Stimulated activated CD4-positive, alpha-beta T cell treated with anti-CD3 and anti-CD28 coated beads, TNF-alpha, amount 100 ng/mL, for 24 hours (primary cell): ENCODE measurements around the gene PEX19.

Source experiments
- DNase-seq, 3 experiments: peaks; one replicate each; pipeline ENCODE4 v3.0.0-alpha.2; 2020; ENCODE audit warnings: low read depth in 3 of 3

PEX19 gene

DNA sequence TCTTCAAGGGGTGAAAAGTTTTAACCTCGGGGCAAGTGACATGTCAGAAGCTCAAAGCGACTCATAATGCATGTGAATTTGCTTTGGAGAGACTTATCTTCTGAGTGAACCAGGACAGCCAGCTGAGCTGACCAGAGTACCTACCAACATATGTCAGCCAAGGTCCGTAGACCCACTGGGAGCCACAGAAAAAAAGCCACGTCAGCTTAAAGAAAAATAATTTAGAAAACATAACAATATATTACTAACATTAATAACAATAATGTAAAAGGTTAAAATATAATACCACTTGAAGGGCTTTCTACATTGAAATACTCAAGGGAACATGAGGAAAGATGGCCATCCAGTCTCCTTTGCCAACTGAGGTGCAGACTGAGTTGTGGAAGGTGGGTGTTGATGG lies 6.9 kb downstream of the PEX19 start:
- DNase-seq: no peak

- DNase-seq: no peak
Observed at GRCh38 chr1:160277330-160277729, 7.6 kb downstream of the PEX19 start.

GRCh38 chr1:160271025-160271424 lies 13.9 kb downstream of the PEX19 start:
- no peak for DNase-seq

DNA sequence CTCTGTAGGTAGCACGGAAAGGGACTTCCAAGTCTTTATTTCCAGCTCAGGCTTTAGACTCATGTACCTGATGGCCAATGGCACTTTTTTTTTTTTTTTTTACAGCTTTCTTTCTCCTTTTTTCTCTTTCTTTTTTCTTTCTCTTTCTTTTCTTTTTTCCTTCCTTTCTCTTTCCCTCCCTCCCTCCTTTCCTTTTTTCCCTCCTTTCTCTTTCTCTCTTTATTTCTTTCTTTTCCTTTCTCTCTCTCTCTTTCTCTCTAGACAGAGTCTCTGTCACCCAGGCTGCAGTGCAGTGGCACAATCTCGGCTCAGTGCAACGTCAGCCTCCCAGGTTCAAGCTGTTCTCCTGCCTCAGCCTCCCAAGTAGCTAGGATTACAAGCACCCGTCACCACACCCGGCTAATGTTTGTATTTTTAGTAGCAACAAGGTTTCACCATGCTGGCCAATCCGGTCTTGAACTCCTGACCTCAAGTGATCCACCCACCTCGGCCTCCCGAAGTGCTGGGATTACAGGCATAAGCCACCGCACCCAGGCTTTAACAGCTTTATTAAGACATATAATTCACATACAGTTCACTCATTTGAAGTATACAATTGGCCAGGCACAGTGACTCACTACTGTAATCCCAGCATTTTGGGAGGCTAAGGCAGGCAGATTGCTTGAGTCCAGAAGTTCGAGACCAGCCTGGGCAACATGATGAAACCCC lies 17.5 kb downstream of the PEX19 start:
- no peak for DNase-seq

GRCh38 chr1:160264795-160265307 lies 20.1 kb downstream of the PEX19 start:
- no peak for DNase-seq

GRCh38 chr1:160261893-160262794 lies 22.8 kb downstream of the PEX19 start, which contains the start of gene DCAF8:
Gene DCAF8, minus strand, starts transcription at chr1:160262549. Its CDS starts 18,541 bp downstream, at chr1:160244008.
- DNase-seq: peak; percentile 96 to 97 (median 96)

- peak in 2 of 3 experiments; percentile 64 for DNase-seq
Observed at GRCh38 chr1:160261556-160261892, 23.4 kb downstream of the PEX19 start.

DNA sequence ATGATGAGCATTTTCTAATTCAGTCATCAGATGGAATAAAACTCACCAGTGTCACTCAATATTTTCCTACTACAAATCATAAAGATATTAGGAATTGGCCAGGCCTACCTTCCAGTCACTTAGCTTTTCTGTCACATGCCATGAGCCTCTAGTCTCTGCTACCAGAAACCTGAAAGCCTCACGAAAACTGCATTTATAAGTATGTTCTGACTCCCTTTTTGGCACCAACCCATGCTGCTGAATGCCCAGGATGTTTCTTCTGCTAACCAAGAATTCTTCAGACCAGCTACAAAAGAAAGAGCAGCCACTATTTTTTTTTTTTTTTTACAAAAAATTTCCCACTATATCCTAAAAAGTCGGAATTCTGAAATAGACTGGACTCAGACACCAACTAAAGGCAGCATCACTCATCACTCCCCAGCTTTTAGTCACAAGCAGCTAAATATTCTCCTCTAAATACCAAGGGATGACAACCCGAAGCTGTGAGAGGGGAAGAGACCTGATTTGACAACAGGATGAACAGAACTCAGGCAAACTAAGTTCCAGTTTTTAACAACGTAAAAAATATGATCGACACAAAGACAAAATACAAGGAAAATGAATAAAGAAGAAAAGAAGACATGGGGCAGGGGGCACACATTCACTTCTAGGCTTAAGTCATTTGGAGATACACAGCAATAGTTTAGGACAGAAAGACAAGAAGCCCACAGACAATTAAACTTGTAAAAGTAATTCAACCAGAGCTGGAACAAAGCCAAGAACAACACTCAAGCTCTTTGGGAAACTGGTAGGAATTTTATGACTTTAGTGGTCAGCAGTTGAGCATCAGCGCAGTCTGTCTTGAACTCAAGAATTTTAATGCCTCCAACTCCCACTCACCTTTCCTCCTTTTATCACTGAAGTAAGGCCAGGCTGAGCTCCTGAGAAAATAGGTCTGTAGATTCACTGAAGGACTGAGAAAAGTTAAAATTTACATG lies 24.2 kb downstream of the PEX19 start:
- DNase-seq: no peak

DNA sequence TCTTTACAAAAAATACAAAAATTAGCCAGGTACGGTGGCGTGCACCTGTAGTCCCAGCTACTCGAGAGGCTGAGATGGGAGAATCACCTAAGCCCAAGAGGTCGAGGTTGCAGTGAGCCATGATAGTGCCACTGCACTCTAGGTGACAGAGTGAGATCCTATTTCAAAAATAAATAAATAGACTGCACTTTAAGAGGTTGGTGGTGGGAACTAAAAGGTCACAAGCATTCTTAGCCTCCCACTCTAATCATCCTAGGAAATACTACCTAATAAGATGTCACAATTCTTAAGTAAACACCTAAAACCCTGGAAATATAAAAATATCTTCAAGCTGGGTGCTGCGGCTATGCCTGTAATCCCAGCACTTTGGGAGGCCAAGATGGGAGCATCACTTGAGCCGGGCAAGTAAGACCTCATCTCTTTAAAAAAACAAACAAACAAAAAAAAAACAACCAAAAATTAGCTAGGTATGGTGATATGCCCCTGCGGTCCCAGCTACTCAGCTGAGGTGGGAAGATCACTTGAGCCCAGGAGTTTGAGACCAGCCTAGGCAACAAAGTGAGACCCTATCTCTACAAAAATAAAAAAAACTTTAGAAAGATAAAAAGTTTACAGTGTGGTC lies 26.6 kb downstream of the PEX19 start:
- DNase-seq: no peak

DNA sequence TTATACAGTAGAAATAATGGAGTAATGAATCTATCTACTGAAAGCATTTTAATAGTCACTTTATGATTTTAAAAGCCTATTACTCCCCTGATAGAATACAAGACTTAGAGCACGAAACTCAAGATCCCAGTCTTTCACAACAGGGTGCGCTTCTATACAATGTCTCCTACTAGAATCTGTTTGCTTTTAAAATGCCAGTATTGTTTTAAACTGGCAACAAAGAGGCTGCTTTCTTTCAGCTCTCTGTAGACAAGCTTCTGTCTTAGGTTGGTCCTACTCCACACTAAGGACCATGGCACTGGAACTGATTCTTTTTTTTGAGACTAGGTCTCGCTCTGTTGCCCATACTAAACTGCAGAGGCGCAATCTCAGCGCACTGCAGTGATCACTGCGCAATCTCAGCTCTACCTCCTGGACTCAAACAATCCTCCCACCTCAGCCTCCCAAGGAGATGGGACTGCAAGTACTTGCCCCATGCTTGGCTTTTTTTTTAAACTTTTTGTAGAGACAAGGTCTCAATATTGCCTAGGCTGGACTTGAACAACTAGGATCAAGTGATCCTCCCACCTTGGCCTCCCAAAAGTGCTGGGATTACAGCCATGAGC lies 27.4 kb downstream of the PEX19 start:
- DNase-seq: no peak

DNA sequence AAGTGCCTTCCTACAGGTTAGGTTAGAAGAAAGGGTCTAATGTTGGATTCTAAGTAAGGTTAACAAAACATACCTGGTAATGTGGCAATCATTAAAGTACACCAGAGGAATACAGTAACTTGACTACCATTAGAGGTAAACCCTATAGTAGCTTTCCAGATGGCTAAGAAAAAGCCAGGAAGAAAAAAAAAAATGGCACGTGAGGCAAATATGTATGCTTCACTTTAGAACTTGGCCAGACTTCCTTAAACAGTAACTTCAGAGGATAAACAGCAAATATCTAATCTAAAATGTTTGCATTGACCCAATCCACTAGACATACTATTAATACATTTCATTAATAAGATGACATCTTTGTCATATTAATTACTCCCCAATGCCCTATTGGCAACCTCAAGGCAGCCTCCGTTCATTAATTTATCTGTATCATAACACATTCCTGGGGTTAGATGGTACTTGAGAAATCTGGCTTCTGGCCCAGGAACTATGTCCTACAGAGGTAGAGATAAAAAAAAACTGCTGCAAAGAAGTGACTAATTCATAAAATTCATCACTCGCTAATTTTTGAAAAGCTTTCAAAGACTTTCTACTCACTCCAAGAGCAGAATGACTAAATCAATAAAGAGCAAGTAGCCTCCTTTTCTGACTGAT lies 28.4 kb downstream of the PEX19 start:
- DNase-seq: no peak

- no peak for DNase-seq
Observed at GRCh38 chr1:160255781-160256300, 29.1 kb downstream of the PEX19 start.

- DNase-seq: peak; percentile 3 to 27 (median 19)
Observed at GRCh38 chr1:160251687-160252526, 33.0 kb downstream of the PEX19 start.

DNA sequence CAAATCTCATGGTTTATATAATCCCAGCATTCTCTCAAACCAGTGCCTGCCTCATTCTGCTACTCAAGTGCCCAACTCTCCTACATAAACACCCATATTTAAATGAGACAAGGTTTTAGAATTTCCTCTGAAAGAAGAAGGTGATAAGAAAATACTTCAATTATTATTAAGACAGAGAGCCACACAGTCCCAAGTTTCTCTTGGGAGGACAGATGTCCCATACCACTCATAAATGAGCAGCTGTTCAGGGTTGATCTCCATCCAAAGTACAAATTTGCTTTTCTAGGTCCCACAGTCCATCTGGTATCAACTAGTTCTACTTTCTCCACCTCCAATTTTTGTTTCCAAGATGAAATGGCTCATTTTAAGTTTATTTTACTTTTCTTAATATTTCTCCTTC lies 33.9 kb downstream of the PEX19 start:
- no peak for DNase-seq

- no peak for DNase-seq
Observed at GRCh38 chr1:160247053-160247452, 37.9 kb downstream of the PEX19 start.

GRCh38 chr1:160245434-160245833 lies 39.5 kb downstream of the PEX19 start:
- no peak for DNase-seq

- no peak for DNase-seq
Observed at GRCh38 chr1:160244209-160244608, 40.7 kb downstream of the PEX19 start.

- no peak for DNase-seq
Observed at GRCh38 chr1:160243767-160244166, 41.2 kb downstream of the PEX19 start.
